H1 (cell line): Measurements from ENCODE around the gene RAMP3.

Source experiments
- EP300 ChIP-seq, 2 experiments: IDR thresholded peaks; 1 replicate in 1 of 2; 2 replicates in 1 of 2; pipeline ENCODE4 v1.6.1; 2011 to 2012; ENCODE audit warnings: low read depth in 2 of 2, low read length in 2 of 2, mild to moderate bottlenecking in 2 of 2, borderline replicate concordance in 1 of 2, inconsistent platforms in 1 of 2, moderate library complexity in 1 of 2
- EZH2 ChIP-seq: fragments of 200-600 bp; sonication (generic); IDR thresholded peaks from 2 replicates; pipeline ENCODE4 v1.7.1; 2012; ENCODE audit warnings: low read depth, mild to moderate bottlenecking, moderate library complexity, low read length, inconsistent platforms; ENCODE audit not compliant: severe bottlenecking
- GABPA ChIP-seq: IDR thresholded peaks from 2 replicates; pipeline ENCODE4 v1.6.1; 2011; ENCODE audit warnings: mild to moderate bottlenecking, low read length, moderate library complexity, borderline replicate concordance; ENCODE audit not compliant: insufficient read depth
- JUN ChIP-seq: IDR thresholded peaks from 2 replicates; pipeline ENCODE4 v1.6.1; 2011; ENCODE audit warnings: low read depth, mild to moderate bottlenecking, improper control_type of control experiment, low read length
- NRF1 ChIP-seq: IDR thresholded peaks from 2 replicates; pipeline ENCODE4 v1.6.1; 2011; ENCODE audit warnings: mild to moderate bottlenecking, low read depth, low read length, improper control_type of control experiment
- TCF12 ChIP-seq: IDR thresholded peaks from 2 replicates; pipeline ENCODE4 v1.6.1; 2011; ENCODE audit warnings: low read depth, mild to moderate bottlenecking, low read length
- TF ChIP-seq, protein P1 (sequence below), 3 experiments: IDR thresholded peaks; 1 replicate in 2 of 3; 2 replicates in 1 of 3; pipeline versions ENCODE4 v1.5.1 to v1.6.1; 2011; ENCODE audit warnings: low read length in 3 of 3, mild to moderate bottlenecking in 3 of 3, inconsistent platforms in 2 of 3, low read depth in 1 of 3, moderate library complexity in 1 of 3; ENCODE audit not compliant: insufficient read depth in 1 of 3; ENCODE audit errors: control extremely low read depth in 1 of 3
- TF ChIP-seq, protein P2 (sequence below): IDR thresholded peaks from 2 replicates; pipeline ENCODE4 v1.6.1; 2011; ENCODE audit warnings: low read length, improper control_type of control experiment
- TF ChIP-seq, protein P3 (sequence below): IDR thresholded peaks from 2 replicates; pipeline ENCODE4 v1.6.1; 2012; ENCODE audit warnings: inconsistent platforms

DNA sequence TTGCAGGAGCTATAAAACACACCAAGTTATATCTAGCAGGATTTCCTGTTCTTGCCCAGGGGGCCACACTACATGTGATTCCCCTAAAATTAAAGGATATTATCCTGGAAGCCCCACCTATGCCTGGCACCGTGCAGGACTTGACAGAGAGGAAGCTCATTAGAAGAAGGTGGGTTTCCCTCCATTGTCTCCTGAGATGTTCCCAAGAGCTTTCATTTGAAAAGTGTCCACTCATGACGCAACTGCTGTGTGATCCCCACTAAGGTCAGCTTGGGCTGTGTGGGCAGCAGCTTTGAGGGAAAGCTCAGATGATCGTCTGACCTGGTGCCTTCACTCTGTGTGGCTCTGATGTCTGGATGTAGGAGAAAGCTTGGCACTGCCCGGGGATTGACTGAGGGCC lies 53.5 kb downstream of the RAMP3 start:
- TF ChIP-seq, protein P1, sequence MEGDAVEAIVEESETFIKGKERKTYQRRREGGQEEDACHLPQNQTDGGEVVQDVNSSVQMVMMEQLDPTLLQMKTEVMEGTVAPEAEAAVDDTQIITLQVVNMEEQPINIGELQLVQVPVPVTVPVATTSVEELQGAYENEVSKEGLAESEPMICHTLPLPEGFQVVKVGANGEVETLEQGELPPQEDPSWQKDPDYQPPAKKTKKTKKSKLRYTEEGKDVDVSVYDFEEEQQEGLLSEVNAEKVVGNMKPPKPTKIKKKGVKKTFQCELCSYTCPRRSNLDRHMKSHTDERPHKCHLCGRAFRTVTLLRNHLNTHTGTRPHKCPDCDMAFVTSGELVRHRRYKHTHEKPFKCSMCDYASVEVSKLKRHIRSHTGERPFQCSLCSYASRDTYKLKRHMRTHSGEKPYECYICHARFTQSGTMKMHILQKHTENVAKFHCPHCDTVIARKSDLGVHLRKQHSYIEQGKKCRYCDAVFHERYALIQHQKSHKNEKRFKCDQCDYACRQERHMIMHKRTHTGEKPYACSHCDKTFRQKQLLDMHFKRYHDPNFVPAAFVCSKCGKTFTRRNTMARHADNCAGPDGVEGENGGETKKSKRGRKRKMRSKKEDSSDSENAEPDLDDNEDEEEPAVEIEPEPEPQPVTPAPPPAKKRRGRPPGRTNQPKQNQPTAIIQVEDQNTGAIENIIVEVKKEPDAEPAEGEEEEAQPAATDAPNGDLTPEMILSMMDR (IDR thresholded peaks at IDR 0.05; ENCODE audit: control extremely low read depth in 1 of 3, insufficient read depth in 1 of 3, low read depth in 1 of 3, low read length in 3 of 3): no peak
- TF ChIP-seq TCF12: no peak
- TF ChIP-seq, protein P2, sequence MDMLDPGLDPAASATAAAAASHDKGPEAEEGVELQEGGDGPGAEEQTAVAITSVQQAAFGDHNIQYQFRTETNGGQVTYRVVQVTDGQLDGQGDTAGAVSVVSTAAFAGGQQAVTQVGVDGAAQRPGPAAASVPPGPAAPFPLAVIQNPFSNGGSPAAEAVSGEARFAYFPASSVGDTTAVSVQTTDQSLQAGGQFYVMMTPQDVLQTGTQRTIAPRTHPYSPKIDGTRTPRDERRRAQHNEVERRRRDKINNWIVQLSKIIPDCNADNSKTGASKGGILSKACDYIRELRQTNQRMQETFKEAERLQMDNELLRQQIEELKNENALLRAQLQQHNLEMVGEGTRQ: no peak
- TF ChIP-seq EP300 (IDR thresholded peaks at IDR 0.05; ENCODE audit: borderline replicate concordance in 1 of 2, low read depth in 2 of 2, low read length in 2 of 2): no peak
- no peak for TF ChIP-seq JUN
- no peak for TF ChIP-seq GABPA
- TF ChIP-seq EZH2: no peak
- TF ChIP-seq, protein P3, sequence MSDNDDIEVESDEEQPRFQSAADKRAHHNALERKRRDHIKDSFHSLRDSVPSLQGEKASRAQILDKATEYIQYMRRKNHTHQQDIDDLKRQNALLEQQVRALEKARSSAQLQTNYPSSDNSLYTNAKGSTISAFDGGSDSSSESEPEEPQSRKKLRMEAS: no peak
- no peak for TF ChIP-seq NRF1
